ENCODE results near the gene CAPN12.
"Not testable (repeated sequence)": the region's sequence is repeated elsewhere in the genome, so short reads cannot be mapped to it uniquely, and the experiment has no call there.

CAPN12 gene

GRCh38 chr19:38744298-38744681 is at the start of gene CAPN12:
Gene CAPN12, minus strand, starts transcription at chr19:38744474. Its CDS starts 309 bp downstream, at chr19:38744165.
- no peak for TF ChIP-seq CTCF (conservative IDR thresholded peaks at IDR 0.05; ENCODE audit: control insufficient read depth, insufficient read depth, low read depth, low read length)
- H3K4me3 ChIP-seq (ENCODE audit: control insufficient read depth, low read depth, low read length): no peak within 1 kb of the TSS
- no peak for DNase-seq (ENCODE audit: low read depth)

GRCh38 chr19:38793671-38794070 is 49.4 kb upstream of the CAPN12 start:
- H3K4me3 ChIP-seq (ENCODE audit: control insufficient read depth, low read depth, low read length): no peak overlapping the region
- no peak for DNase-seq (ENCODE audit: low read depth)
- TF ChIP-seq CTCF (conservative IDR thresholded peaks at IDR 0.05; ENCODE audit: control insufficient read depth, insufficient read depth, low read depth, low read length): no peak

GRCh38 chr19:38793177-38793576 is 48.9 kb upstream of the CAPN12 start:
- no peak for TF ChIP-seq CTCF (conservative IDR thresholded peaks at IDR 0.05; ENCODE audit: control insufficient read depth, insufficient read depth, low read depth, low read length)
- DNase-seq (ENCODE audit: low read depth): peak; percentile 32
- no peak overlapping the region for H3K4me3 ChIP-seq (ENCODE audit: control insufficient read depth, low read depth, low read length)

GRCh38 chr19:38792250-38793111 is 48.2 kb upstream of the CAPN12 start:
- DNase-seq (ENCODE audit: low read depth): peak; percentile 18
- peak; percentile 36 for TF ChIP-seq CTCF (conservative IDR thresholded peaks at IDR 0.05; ENCODE audit: control insufficient read depth, insufficient read depth, low read depth, low read length)
- H3K4me3 ChIP-seq (ENCODE audit: control insufficient read depth, low read depth, low read length): no peak overlapping the region

GRCh38 chr19:38791451-38792064 is 47.3 kb upstream of the CAPN12 start:
- peak overlapping the region; percentile 10 for H3K4me3 ChIP-seq (ENCODE audit: control insufficient read depth, low read depth, low read length)

GRCh38 chr19:38790507-38791403 is 46.5 kb upstream of the CAPN12 start:
- peak overlapping the region; percentile 10 for H3K4me3 ChIP-seq (ENCODE audit: control insufficient read depth, low read depth, low read length)

More at GRCh38 chr19:38791451-38792064, 47.3 kb upstream of the CAPN12 start:
- DNase-seq (ENCODE audit: low read depth): not testable (repeated sequence)

GRCh38 chr19:38788478-38789243 is 44.4 kb upstream of the CAPN12 start, which contains the start of gene LGALS7B:
Gene LGALS7B, plus strand, starts transcription at chr19:38789200. Its CDS starts 27 bp downstream, at chr19:38789227.
- TF ChIP-seq CTCF (conservative IDR thresholded peaks at IDR 0.05; ENCODE audit: control insufficient read depth, insufficient read depth, low read depth, low read length): no peak
- no peak within 1 kb of the TSS for H3K4me3 ChIP-seq (ENCODE audit: control insufficient read depth, low read depth, low read length)
- no peak for DNase-seq (ENCODE audit: low read depth)

More at GRCh38 chr19:38790507-38791403, 46.5 kb upstream of the CAPN12 start:
- DNase-seq (ENCODE audit: low read depth): not testable (repeated sequence)
